Spleen (tissue), 11 donors: ENCODE data around the gene ADGRA1. TPM values are rescaled to one million over a fixed set of nuclear protein-coding genes. Genes with fewer than 3 reads are reported as not detected.

Experiments
- DNase-seq: peaks from one replicate; pipeline ENCODE4 v3.0.0-alpha.2; 2020
- H3K27ac ChIP-seq, 8 donors: fragments of 200-600 bp; sonication (generic) in 7 of 8; 1 replicate in 4 of 8; 2 replicates in 4 of 8; pipeline versions ENCODE4 v1.5.0 to v1.8.0; 2016 to 2021; ENCODE audit warnings: inconsistent platforms in 4 of 8, mild to moderate bottlenecking in 4 of 8, moderate library complexity in 1 of 8
- H3K27me3 ChIP-seq, 7 donors: fragments of 200-600 bp; sonication (generic) in 6 of 7; replicated peaks in 1 of 7; 1 replicate in 4 of 7; 2 replicates in 3 of 7; pipeline versions ENCODE4 v1.5.0 to v1.8.0; 2016 to 2021; ENCODE audit warnings: inconsistent platforms in 3 of 7, mild to moderate bottlenecking in 1 of 7
- H3K36me3 ChIP-seq, 6 donors: fragments of 200-600 bp; sonication (generic) in 5 of 6; 1 replicate in 4 of 6; 2 replicates in 2 of 6; pipeline versions ENCODE4 v1.5.0 to v1.8.0; 2016 to 2021; ENCODE audit warnings: inconsistent platforms in 2 of 6
- H3K4me1 ChIP-seq, 6 donors: fragments of 200-600 bp; sonication (generic) in 5 of 6; 1 replicate in 3 of 6; 2 replicates in 3 of 6; pipeline versions ENCODE4 v1.5.0 to v1.8.0; 2016 to 2021; ENCODE audit warnings: inconsistent platforms in 3 of 6
- H3K4me3 ChIP-seq, 8 donors: fragments of 200-600 bp; sonication (generic) in 7 of 8; 1 replicate in 4 of 8; 2 replicates in 4 of 8; pipeline versions ENCODE4 v1.5.0 to v1.8.0; 2016 to 2021; ENCODE audit warnings: inconsistent platforms in 4 of 8, mild to moderate bottlenecking in 4 of 8, moderate library complexity in 2 of 8
- H3K9me3 ChIP-seq, 8 donors: fragments of 200-600 bp; sonication (generic) in 7 of 8; 1 replicate in 4 of 8; 2 replicates in 4 of 8; pipeline versions ENCODE4 v1.5.0 to v1.8.0; 2016 to 2021; ENCODE audit warnings: inconsistent platforms in 4 of 8
- POLR2A ChIP-seq, 3 donors: fragments of 450-650 bp; IDR thresholded peaks; one replicate each; pipeline ENCODE4 v1.5.1; 2017; ENCODE audit warnings: antibody characterized with exemption in 3 of 3, mild to moderate bottlenecking in 1 of 3
- POLR2AphosphoS5 ChIP-seq, 3 donors: sonication (generic); formaldehyde crosslinking; IDR thresholded peaks; one replicate each; pipeline ENCODE4 v1.5.1; 2017; ENCODE audit warnings: antibody characterized with exemption in 3 of 3
- WGBS, 5 donors: extraction: QIAGEN DNeasy Blood & Tissue Kit in 3 of 5; methylation state at CpG; one replicate each; pipeline versions ENCODE4 v1.1.5 to v1.1.7; 2013 to 2018; 5-methylcytosine and 5-hydroxymethylcytosine counted together
- intact Hi-C: fragments of 100-400 bp; cut with DNase I; formaldehyde crosslinking; loops from one replicate; pipeline ENCODE4 v1.15.0; 2023; ENCODE audit warnings: low total_unique reads
- polyA plus RNA-seq, 3 donors: library from polyadenylated mRNA; stranded (reverse); fragments of 200-250 nt; gene quantifications; one replicate each; pipeline ENCODE4 v1.2.1, GENCODE V29; 2013
- total RNA-seq, 7 donors: library from RNA; depleted of rRNA in 3 of 7; stranded (reverse); fragments of >200 nt in 3 of 7; fragmentation: NEBNext Ultra II Directional in 4 of 7; extraction: Animal tissue kit (Norgen Biotek cat#: 25700) in 4 of 7; gene quantifications; one replicate each; pipeline versions ENCODE4 v1.1.0 to v1.2.1, GENCODE V29; 2016 to 2021
- TF ChIP-seq, protein P1 (sequence below), 11 experiments: fragments of 200-600 bp in 7 of 11; fragments of 450-650 bp in 4 of 11; sonication (generic) in 4 of 11; IDR thresholded peaks in 8 of 11; conservative IDR thresholded peaks in 3 of 11; 1 replicate in 7 of 11; 2 replicates in 4 of 11; pipeline versions ENCODE4 v1.4.0 to v1.8.0; 2016 to 2021; ENCODE audit warnings: antibody characterized with exemption in 11 of 11, inconsistent platforms in 4 of 11, mild to moderate bottlenecking in 1 of 11
- donor health status: healthy with polysubstance abuse.
- donor health status: DM: no; HTN: no; CAD: no; lungs with moderate emphysema.
- donor health status: DM: no; HTN: no; CAD: no.
- donor health status: Bipolar disorder and iron deficiency.
- donor health status: healthy.
- donor health status: DM: no; HTN: no; CAD: no.
- donor health status: DM: yes; HTN: yes; CAD: no.

The ADGRA1 gene
- total and polyA plus RNA-seq, 10 donors, result 0.02 to 0.34 (median 0.19) TPM; not detected in 6

DNA sequence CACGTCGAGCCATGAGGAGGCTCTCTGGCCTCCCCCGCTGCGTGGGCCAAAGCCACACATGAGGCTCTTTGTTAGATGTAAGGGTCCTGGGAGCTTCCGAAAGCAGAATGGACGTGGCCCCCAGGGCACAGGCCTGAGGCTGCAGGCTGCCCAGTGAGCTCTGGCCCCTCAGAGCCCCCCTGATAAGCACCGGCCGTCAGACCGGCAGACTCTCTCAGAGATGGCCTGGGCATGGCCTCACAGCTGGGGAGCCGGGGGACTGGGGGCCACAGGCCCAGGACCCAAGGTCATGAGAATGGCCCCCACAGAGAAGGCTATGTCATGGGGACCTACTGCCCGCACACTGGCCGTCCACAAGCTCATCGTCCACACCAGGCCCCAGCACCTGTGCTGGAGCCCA is 31.7 kb upstream of the ADGRA1 start:
- Histone ChIP-seq H3K27ac (no peak overlapping the region), H3K9me3 (no peaks in the 10 kb centered on the region), H3K27me3 (peaks cover 0 to 56% (median 0%) of the 10 kb centered on the region in 7 donors), H3K36me3 (no peaks in the 10 kb centered on the region), H3K4me3 (no peak overlapping the region), H3K4me1 (peaks cover 0 to 10% (median 0%) of the 10 kb centered on the region in 6 donors)
- 79 to 90% (median 88%) methylated on average over 6 to 13 of the region's 13 CpGs for WGBS, 5 donors
- TF ChIP-seq, protein P1, sequence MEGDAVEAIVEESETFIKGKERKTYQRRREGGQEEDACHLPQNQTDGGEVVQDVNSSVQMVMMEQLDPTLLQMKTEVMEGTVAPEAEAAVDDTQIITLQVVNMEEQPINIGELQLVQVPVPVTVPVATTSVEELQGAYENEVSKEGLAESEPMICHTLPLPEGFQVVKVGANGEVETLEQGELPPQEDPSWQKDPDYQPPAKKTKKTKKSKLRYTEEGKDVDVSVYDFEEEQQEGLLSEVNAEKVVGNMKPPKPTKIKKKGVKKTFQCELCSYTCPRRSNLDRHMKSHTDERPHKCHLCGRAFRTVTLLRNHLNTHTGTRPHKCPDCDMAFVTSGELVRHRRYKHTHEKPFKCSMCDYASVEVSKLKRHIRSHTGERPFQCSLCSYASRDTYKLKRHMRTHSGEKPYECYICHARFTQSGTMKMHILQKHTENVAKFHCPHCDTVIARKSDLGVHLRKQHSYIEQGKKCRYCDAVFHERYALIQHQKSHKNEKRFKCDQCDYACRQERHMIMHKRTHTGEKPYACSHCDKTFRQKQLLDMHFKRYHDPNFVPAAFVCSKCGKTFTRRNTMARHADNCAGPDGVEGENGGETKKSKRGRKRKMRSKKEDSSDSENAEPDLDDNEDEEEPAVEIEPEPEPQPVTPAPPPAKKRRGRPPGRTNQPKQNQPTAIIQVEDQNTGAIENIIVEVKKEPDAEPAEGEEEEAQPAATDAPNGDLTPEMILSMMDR (IDR thresholded peaks at IDR 0.05 in 8 of 11, conservative IDR thresholded peaks at IDR 0.05 in 3 of 11), result no peak
- TF ChIP-seq POLR2A (IDR thresholded peaks at IDR 0.05), result no peak
- TF ChIP-seq POLR2AphosphoS5 (IDR thresholded peaks at IDR 0.05), result no peak
- DNase-seq, result no peak
- intact Hi-C loops, result no loop called here

GRCh38 chr10:133056651-133057178 is 31.0 kb upstream of the ADGRA1 start:
- H3K4me1 ChIP-seq, result peaks cover 0 to 10% (median 0%) of the 10 kb centered on the region in 6 donors
- no peak overlapping the region for H3K27ac ChIP-seq
- intact Hi-C loops, result no loop called here
- H3K27me3 ChIP-seq, result peaks cover 0 to 62% (median 3%) of the 10 kb centered on the region in 7 donors
- no peaks in the 10 kb centered on the region for H3K36me3 ChIP-seq
- no peak for DNase-seq
- TF ChIP-seq, protein P1 (IDR thresholded peaks at IDR 0.05 in 8 of 11, conservative IDR thresholded peaks at IDR 0.05 in 3 of 11), result no peak
- TF ChIP-seq POLR2A (IDR thresholded peaks at IDR 0.05), result no peak
- TF ChIP-seq POLR2AphosphoS5 (IDR thresholded peaks at IDR 0.05), result no peak
- 74 to 97% (median 84%) methylated on average over 7 to 19 of the region's 19 CpGs for WGBS, 5 donors
- no peaks in the 10 kb centered on the region for H3K9me3 ChIP-seq
- H3K4me3 ChIP-seq, result no peak overlapping the region

DNA sequence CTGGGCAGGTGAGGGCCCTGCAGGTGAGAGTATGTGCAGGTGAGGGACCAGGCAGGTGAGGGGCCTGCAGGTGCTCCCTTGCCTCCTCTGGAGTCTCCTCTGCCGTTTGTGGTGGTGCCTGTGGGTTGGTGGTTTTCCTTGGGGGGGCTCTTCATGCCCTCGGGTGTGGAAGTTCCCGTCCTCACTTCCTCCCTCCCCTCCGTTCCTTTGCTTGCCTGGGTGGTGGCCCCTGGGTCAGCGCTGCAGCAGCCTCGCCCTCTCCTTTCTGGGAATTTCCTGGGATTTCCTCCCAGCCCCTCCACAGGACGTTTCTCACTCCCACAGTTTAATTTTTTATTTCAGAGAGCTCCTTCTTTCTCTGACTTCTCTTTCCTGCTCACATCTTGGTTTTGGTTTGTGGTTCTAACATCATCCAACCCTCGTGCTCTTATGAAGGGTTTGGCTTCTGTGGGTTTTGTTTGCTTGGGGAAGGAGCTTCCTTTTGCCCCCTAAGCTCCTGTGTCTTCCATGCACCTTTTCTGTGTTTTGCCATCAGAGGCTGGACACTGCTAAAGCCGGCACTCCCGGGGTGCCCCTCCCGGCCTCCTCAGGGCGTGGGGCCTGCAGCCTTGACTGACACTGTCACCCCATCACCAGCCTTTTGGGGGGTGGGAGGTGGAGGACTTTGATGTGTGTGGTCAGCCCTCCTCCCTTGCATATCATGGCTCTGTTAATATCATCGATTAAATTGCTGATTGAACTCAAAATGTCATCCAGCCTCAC is 29.2 kb upstream of the ADGRA1 start:
- Histone ChIP-seq H3K4me3 (no peak overlapping the region), H3K27ac (no peak overlapping the region), H3K27me3 (peaks cover 0 to 65% (median 3%) of the 10 kb centered on the region in 7 donors), H3K4me1 (peaks cover 0 to 10% (median 0%) of the 10 kb centered on the region in 6 donors), H3K9me3 (no peaks in the 10 kb centered on the region), H3K36me3 (no peaks in the 10 kb centered on the region)
- TF ChIP-seq POLR2A (IDR thresholded peaks at IDR 0.05), result no peak
- TF ChIP-seq, protein P1 (IDR thresholded peaks at IDR 0.05 in 8 of 11, conservative IDR thresholded peaks at IDR 0.05 in 3 of 11), result no peak
- TF ChIP-seq POLR2AphosphoS5 (IDR thresholded peaks at IDR 0.05), result no peak
- 10 to 23% (median 13%) methylated on average over 12 to 13 of the region's 13 CpGs for WGBS, 5 donors
- intact Hi-C loops, result no loop called here
- no peak for DNase-seq

DNA sequence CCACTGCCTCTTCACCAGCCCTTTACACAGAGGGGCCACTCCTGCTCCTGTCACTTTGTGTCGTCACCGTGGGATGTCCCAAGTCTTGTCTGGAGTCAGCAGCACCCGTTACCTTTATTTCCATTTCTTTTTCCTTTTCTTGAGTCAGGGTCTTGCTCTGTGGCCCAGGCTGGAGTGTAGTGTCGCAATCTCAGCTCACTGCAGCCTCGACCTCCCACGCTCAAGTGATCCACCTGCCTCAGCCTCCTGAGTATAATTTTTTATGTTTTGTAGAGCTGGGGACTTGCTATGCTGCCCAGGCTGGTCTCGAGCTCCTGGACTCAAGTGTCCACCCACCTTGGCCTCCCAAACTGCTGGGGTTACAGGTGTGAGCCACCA is 28.6 kb upstream of the ADGRA1 start:
- DNase-seq, result no peak
- no peaks in the 10 kb centered on the region for H3K36me3 ChIP-seq
- WGBS, 5 donors, result 72 to 90% (median 75%) methylated on average over 7 of the region's 7 CpGs
- H3K27me3 ChIP-seq, result peaks cover 0 to 63% (median 3%) of the 10 kb centered on the region in 7 donors
- peaks cover 0 to 10% (median 0%) of the 10 kb centered on the region in 6 donors for H3K4me1 ChIP-seq
- H3K4me3 ChIP-seq, result no peak overlapping the region
- no peaks in the 10 kb centered on the region for H3K9me3 ChIP-seq
- TF ChIP-seq, protein P1 (IDR thresholded peaks at IDR 0.05 in 8 of 11, conservative IDR thresholded peaks at IDR 0.05 in 3 of 11), result no peak
- TF ChIP-seq POLR2AphosphoS5 (IDR thresholded peaks at IDR 0.05) (no peak), POLR2A (IDR thresholded peaks at IDR 0.05) (no peak)
- intact Hi-C loops, result no loop called here
- H3K27ac ChIP-seq, result no peak overlapping the region
